Measurements from ENCODE around the gene ARHGAP5. TPM values are rescaled to one million over a fixed set of nuclear protein-coding genes. Genes with fewer than 3 reads are reported as not detected.

ARHGAP5 gene
- total RNA-seq, 6 experiments from 2014 or later: 32.0 to 60.5 (median 50.1) TPM

- ATAC-seq: peak; percentile 20 to 46 (median 26)
- H3K36me3 ChIP-seq: no peaks in the 10 kb centered on the region
- H3K4me1 ChIP-seq: peaks cover 0 to 40% (median 9%) of the 10 kb centered on the region in 4 donors
- peak in 2 of 3 donors; percentile 31 to 58 for DNase-seq
- peak overlapping the region; percentile 65 to 81 (median 79) for H3K4me3 ChIP-seq
- H3K9me3 ChIP-seq: no peaks in the 10 kb centered on the region
- TF ChIP-seq, protein P1, sequence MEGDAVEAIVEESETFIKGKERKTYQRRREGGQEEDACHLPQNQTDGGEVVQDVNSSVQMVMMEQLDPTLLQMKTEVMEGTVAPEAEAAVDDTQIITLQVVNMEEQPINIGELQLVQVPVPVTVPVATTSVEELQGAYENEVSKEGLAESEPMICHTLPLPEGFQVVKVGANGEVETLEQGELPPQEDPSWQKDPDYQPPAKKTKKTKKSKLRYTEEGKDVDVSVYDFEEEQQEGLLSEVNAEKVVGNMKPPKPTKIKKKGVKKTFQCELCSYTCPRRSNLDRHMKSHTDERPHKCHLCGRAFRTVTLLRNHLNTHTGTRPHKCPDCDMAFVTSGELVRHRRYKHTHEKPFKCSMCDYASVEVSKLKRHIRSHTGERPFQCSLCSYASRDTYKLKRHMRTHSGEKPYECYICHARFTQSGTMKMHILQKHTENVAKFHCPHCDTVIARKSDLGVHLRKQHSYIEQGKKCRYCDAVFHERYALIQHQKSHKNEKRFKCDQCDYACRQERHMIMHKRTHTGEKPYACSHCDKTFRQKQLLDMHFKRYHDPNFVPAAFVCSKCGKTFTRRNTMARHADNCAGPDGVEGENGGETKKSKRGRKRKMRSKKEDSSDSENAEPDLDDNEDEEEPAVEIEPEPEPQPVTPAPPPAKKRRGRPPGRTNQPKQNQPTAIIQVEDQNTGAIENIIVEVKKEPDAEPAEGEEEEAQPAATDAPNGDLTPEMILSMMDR (IDR thresholded peaks at IDR 0.05): no peak
- TF ChIP-seq POLR2A (IDR thresholded peaks at IDR 0.05): peak; percentile 13
- intact Hi-C loops (cut with DNase I): loop anchor here in 1 of 2 donors (10.0 kb wide), 1 partner anchor 167 kb away; no protein-coding TSS in a partner anchor
- 1% methylated on average over 28 of the region's 28 CpGs for WGBS (ENCODE audit: insufficient coverage, low coverage, low lambda C conversion rate, missing lambda C conversion rate)
- H3K27me3 ChIP-seq: no peaks in the 10 kb centered on the region
- H3K27ac ChIP-seq: peak overlapping the region; percentile 89 to 98 (median 94)
Observed at GRCh38 chr14:32078023-32078857, 1.1 kb downstream of the ARHGAP5 start.

DNA sequence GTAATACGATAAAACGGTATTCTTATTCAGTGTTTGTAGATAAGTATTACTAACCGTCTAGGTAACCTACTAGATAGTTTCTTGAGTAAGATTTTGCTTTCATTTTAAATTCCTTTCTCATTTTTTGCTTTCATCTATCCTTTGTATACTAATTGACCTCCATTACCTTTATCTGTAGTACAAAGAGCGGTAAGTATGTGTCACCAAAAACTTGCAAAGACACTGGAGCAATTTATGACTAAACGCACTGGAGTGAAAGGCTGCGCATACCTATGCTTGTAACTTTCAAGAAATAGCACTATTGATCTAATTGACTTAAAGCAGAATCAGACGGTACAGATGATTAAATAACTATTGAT lies 1.7 kb downstream of the ARHGAP5 start:
- Histone ChIP-seq H3K9me3 (no peaks in the 10 kb centered on the region), H3K27me3 (no peaks in the 10 kb centered on the region), H3K4me1 (peaks cover 0 to 46% (median 12%) of the 10 kb centered on the region in 4 donors), H3K27ac (peak overlapping the region; percentile 89 to 98 (median 94)), H3K36me3 (no peaks in the 10 kb centered on the region), H3K4me3 (peak overlapping the region; percentile 65 to 81 (median 79))
- ATAC-seq (no peak), DNase-seq (no peak)
- TF ChIP-seq, protein P1 (IDR thresholded peaks at IDR 0.05): no peak
- no peak for TF ChIP-seq POLR2A (IDR thresholded peaks at IDR 0.05)
- WGBS (ENCODE audit: insufficient coverage, low coverage, low lambda C conversion rate, missing lambda C conversion rate): 15% methylated on average over 7 of the region's 7 CpGs
- intact Hi-C loops (cut with DNase I): loop anchor here in 1 of 2 donors (10.0 kb wide), 1 partner anchor 166 kb away; no protein-coding TSS in a partner anchor

- Histone ChIP-seq H3K4me3 (peak overlapping the region in 1 of 3 donors; percentile 65), H3K27me3 (no peaks in the 10 kb centered on the region), H3K9me3 (no peaks in the 10 kb centered on the region), H3K27ac (no peak overlapping the region), H3K36me3 (no peaks in the 10 kb centered on the region), H3K4me1 (peaks cover 0 to 50% (median 12%) of the 10 kb centered on the region in 4 donors)
- TF ChIP-seq POLR2A (IDR thresholded peaks at IDR 0.05): no peak
- TF ChIP-seq, protein P1 (IDR thresholded peaks at IDR 0.05): no peak
- whole genome bisulfite sequencing (ENCODE audit: insufficient coverage, low coverage, low lambda C conversion rate, missing lambda C conversion rate): 42% methylated on average over 4 of the region's 4 CpGs
- no peak for ATAC-seq
- DNase-seq: no peak
- intact Hi-C loops (cut with DNase I): loop anchor here in 1 of 2 donors (10.0 kb wide), 1 partner anchor 166 kb away; no protein-coding TSS in a partner anchor
Observed at GRCh38 chr14:32079264-32079663, 2.2 kb downstream of the ARHGAP5 start.

- Histone ChIP-seq H3K27ac (no peak overlapping the region), H3K4me3 (no peak overlapping the region), H3K36me3 (no peaks in the 10 kb centered on the region), H3K9me3 (no peaks in the 10 kb centered on the region), H3K4me1 (peaks cover 0 to 50% (median 12%) of the 10 kb centered on the region in 4 donors), H3K27me3 (no peaks in the 10 kb centered on the region)
- 87% methylated on average over 1 of the region's 1 CpG for WGBS (ENCODE audit: insufficient coverage, low coverage, low lambda C conversion rate, missing lambda C conversion rate)
- no peak for ATAC-seq
- intact Hi-C loops (cut with DNase I): no loop called here
- TF ChIP-seq, protein P1 (IDR thresholded peaks at IDR 0.05): no peak
- TF ChIP-seq POLR2A (IDR thresholded peaks at IDR 0.05): no peak
- DNase-seq: no peak
Observed at GRCh38 chr14:32080001-32080510, 3.0 kb downstream of the ARHGAP5 start.
